Endodermal cell (in vitro differentiated cells): ENCODE results near the gene ZBED4. TPM values are rescaled to one million over a fixed set of nuclear protein-coding genes. Genes with fewer than 3 reads are reported as not detected.

Experiments
- DNase-seq: peaks from one replicate; pipeline ENCODE4 v3.0.0-alpha.2; 2017
- H3K27ac ChIP-seq: 2 replicates; pipeline ENCODE4 v1.5.1; 2013; ENCODE audit warnings: mild to moderate bottlenecking, low read depth, low read length, moderate library complexity
- H3K27me3 ChIP-seq: 2 replicates; pipeline ENCODE4 v1.6.1; 2013; ENCODE audit warnings: mild to moderate bottlenecking, low read length, moderate library complexity; ENCODE audit not compliant: insufficient read depth, control insufficient read depth, poor library complexity, severe bottlenecking
- H3K36me3 ChIP-seq: 2 replicates; pipeline ENCODE4 v1.7.0; 2013; ENCODE audit warnings: mild to moderate bottlenecking, low read length, moderate library complexity; ENCODE audit not compliant: control insufficient read depth, insufficient read depth
- H3K4me1 ChIP-seq: one replicate; pipeline ENCODE4 v1.7.0; 2013; ENCODE audit warnings: low read length; ENCODE audit not compliant: control insufficient read depth, insufficient read depth
- H3K4me3 ChIP-seq: 2 replicates; pipeline ENCODE4 v1.5.1; 2013; ENCODE audit warnings: mild to moderate bottlenecking, low read length, moderate library complexity
- H3K9ac ChIP-seq: 2 replicates; pipeline ENCODE4 v1.6.1; 2013; ENCODE audit warnings: mild to moderate bottlenecking, low read length, moderate library complexity; ENCODE audit not compliant: poor library complexity, severe bottlenecking; ENCODE audit errors: extremely low read depth
- H3K9me3 ChIP-seq: 2 replicates; pipeline ENCODE4 v1.6.1; 2013; ENCODE audit warnings: mild to moderate bottlenecking, low read length, moderate library complexity; ENCODE audit not compliant: control insufficient read depth
- H3K27ac Mint-ChIP-seq: 2 replicates; pipeline ENCODE4 v1.8.0; 2020; ENCODE audit warnings: mixed read lengths
- H3K27me3 Mint-ChIP-seq: 2 replicates; pipeline ENCODE4 v1.8.0; 2021; ENCODE audit warnings: mild to moderate bottlenecking, mixed read lengths; ENCODE audit not compliant: insufficient read depth
- H3K36me3 Mint-ChIP-seq: 2 replicates; pipeline ENCODE4 v1.8.0; 2020; ENCODE audit warnings: low read depth, mixed read lengths
- H3K4me1 Mint-ChIP-seq: 2 replicates; pipeline ENCODE4 v1.8.0; 2020; ENCODE audit warnings: mixed read lengths
- H3K4me3 Mint-ChIP-seq: 2 replicates; pipeline ENCODE4 v1.8.0; 2020; ENCODE audit warnings: mild to moderate bottlenecking, moderate library complexity, mixed read lengths
- H3K9me3 Mint-ChIP-seq: 2 replicates; pipeline ENCODE4 v1.8.0; 2020; ENCODE audit warnings: mild to moderate bottlenecking, mixed read lengths
- CTCF ChIP-seq: fragments of 200-600 bp; sonication (generic); conservative IDR thresholded peaks from 2 replicates; pipeline ENCODE4 v1.5.0; 2021; ENCODE audit warnings: antibody characterized with exemption, mild to moderate bottlenecking
- WGBS, 2 experiments: methylation state at CpG; one replicate each; pipeline versions ENCODE4 v1.1.5 to v1.1.7; 2013; ENCODE audit warnings: missing lambda C conversion rate in 2 of 2, mixed read lengths in 1 of 2; ENCODE audit not compliant: insufficient coverage in 1 of 2, insufficient read length in 1 of 2; 5-methylcytosine and 5-hydroxymethylcytosine counted together
- total RNA-seq, 2 donors: library from RNA; stranded (reverse); fragmentation: NEBNext Ultra II Directional in 1 of 2; extraction: Animal tissue kit (Norgen Biotek cat#: 25700) in 1 of 2; gene quantifications; 2 replicates in 1 of 2; 3 replicates in 1 of 2; pipeline ENCODE4 v1.2.1, GENCODE V29; 2021

Gene ZBED4
- total RNA-seq, 2 donors from 2014 or later = 22.0 to 26.6 TPM

GRCh38 chr22:49873228-49873940 lies 19.7 kb downstream of the ZBED4 start:
- no peak overlapping the region for H3K27ac ChIP-seq
- no peaks in the 10 kb centered on the region for H3K4me1 ChIP-seq
- 90 to 98% methylated on average over 11 to 15 of the region's 16 CpGs for WGBS, 2 experiments
- TF ChIP-seq CTCF = no peak
- Mint-ChIP-seq H3K9me3 (peaks cover 30% of the 10 kb centered on the region), H3K4me3 (no peak overlapping the region), H3K4me1 (no peaks in the 10 kb centered on the region), H3K36me3 (peaks cover 52% of the 10 kb centered on the region), H3K27me3 (no peaks in the 10 kb centered on the region), H3K27ac (no peak overlapping the region)
- H3K36me3 ChIP-seq = peaks cover 30% of the 10 kb centered on the region
- peaks cover 19% of the 10 kb centered on the region for H3K9me3 ChIP-seq
- no peak overlapping the region for H3K4me3 ChIP-seq
- no peaks in the 10 kb centered on the region for H3K27me3 ChIP-seq
- no peak for DNase-seq
- H3K9ac ChIP-seq = no peak overlapping the region

GRCh38 chr22:49877642-49878041 lies 24.0 kb downstream of the ZBED4 start:
- H3K4me1 Mint-ChIP-seq = no peaks in the 10 kb centered on the region
- H3K27me3 ChIP-seq = no peaks in the 10 kb centered on the region
- WGBS, 2 experiments = 94 to 100% methylated on average over 2 to 7 of the region's 7 CpGs
- H3K9me3 ChIP-seq = peaks cover 7% of the 10 kb centered on the region
- H3K4me1 ChIP-seq = no peaks in the 10 kb centered on the region
- no peak overlapping the region for H3K4me3 Mint-ChIP-seq
- no peak for TF ChIP-seq CTCF
- H3K36me3 ChIP-seq = peaks cover 27% of the 10 kb centered on the region
- H3K27ac Mint-ChIP-seq = no peak overlapping the region
- peaks cover 18% of the 10 kb centered on the region for H3K9me3 Mint-ChIP-seq
- no peaks in the 10 kb centered on the region for H3K27me3 Mint-ChIP-seq
- no peak overlapping the region for H3K4me3 ChIP-seq
- H3K36me3 Mint-ChIP-seq = peaks cover 45% of the 10 kb centered on the region
- no peak overlapping the region for H3K9ac ChIP-seq
- H3K27ac ChIP-seq = no peak overlapping the region
- DNase-seq = no peak

GRCh38 chr22:49878206-49878605 lies 24.6 kb downstream of the ZBED4 start:
- no peak overlapping the region for H3K9ac ChIP-seq
- H3K36me3 ChIP-seq = peaks cover 29% of the 10 kb centered on the region
- Mint-ChIP-seq H3K9me3 (peaks cover 18% of the 10 kb centered on the region), H3K4me3 (no peak overlapping the region), H3K4me1 (no peaks in the 10 kb centered on the region), H3K36me3 (peaks cover 48% of the 10 kb centered on the region), H3K27ac (no peak overlapping the region), H3K27me3 (no peaks in the 10 kb centered on the region)
- H3K4me1 ChIP-seq = no peaks in the 10 kb centered on the region
- no peak for TF ChIP-seq CTCF
- H3K27me3 ChIP-seq = no peaks in the 10 kb centered on the region
- H3K9me3 ChIP-seq = peaks cover 7% of the 10 kb centered on the region
- 95 to 96% methylated on average over 7 to 8 of the region's 8 CpGs for WGBS, 2 experiments
- no peak overlapping the region for H3K27ac ChIP-seq
- DNase-seq = no peak
- H3K4me3 ChIP-seq = no peak overlapping the region
